Esophagus muscularis mucosa (tissue), 4 donors: Measurements from ENCODE around the gene SLCO3A1. TPM values are rescaled to one million over a fixed set of nuclear protein-coding genes. Genes with fewer than 3 reads are reported as not detected.

Experiments used
- DNase-seq: peaks from one replicate; pipeline ENCODE4 v3.0.0-alpha.2; 2017; ENCODE audit errors: extremely low spot score
- H3K27ac ChIP-seq, 4 donors: fragments of 200-600 bp; sonication (generic); replicated peaks in 1 of 4; 1 replicate in 3 of 4; 2 replicates in 1 of 4; pipeline ENCODE4 v1.5.1; 2016 to 2019; ENCODE audit warnings: mild to moderate bottlenecking in 1 of 4
- H3K27me3 ChIP-seq, 4 donors: fragments of 200-600 bp; sonication (generic); one replicate each; pipeline versions ENCODE4 v1.5.1 to v1.6.0; 2016 to 2019
- H3K36me3 ChIP-seq, 4 donors: fragments of 200-600 bp; sonication (generic); one replicate each; pipeline ENCODE4 v1.5.1; 2016 to 2019
- H3K4me1 ChIP-seq, 4 donors: fragments of 200-600 bp; sonication (generic); one replicate each; pipeline ENCODE4 v1.5.1; 2016 to 2019
- H3K4me3 ChIP-seq, 4 donors: fragments of 200-600 bp; sonication (generic); 1 replicate in 2 of 4; 2 replicates in 2 of 4; pipeline ENCODE4 v1.5.1; 2016 to 2019; ENCODE audit warnings: mild to moderate bottlenecking in 4 of 4, moderate library complexity in 1 of 4
- H3K9me3 ChIP-seq, 4 donors: fragments of 200-600 bp; sonication (generic); 1 replicate in 3 of 4; 2 replicates in 1 of 4; pipeline ENCODE4 v1.5.1; 2016 to 2019
- CTCF ChIP-seq, 3 experiments: fragments of 200-600 bp in 2 of 3; fragments of 450-650 bp in 1 of 3; sonication (generic) in 2 of 3; IDR thresholded peaks; one replicate each; pipeline ENCODE4 v1.5.1; 2017 to 2019; ENCODE audit warnings: antibody characterized with exemption in 3 of 3, mild to moderate bottlenecking in 2 of 3, moderate library complexity in 1 of 3
- EP300 ChIP-seq: sonication (generic); formaldehyde crosslinking; IDR thresholded peaks from one replicate; pipeline ENCODE4 v1.6.1; 2017; ENCODE audit warnings: antibody characterized with exemption
- POLR2A ChIP-seq: fragments of 450-650 bp; IDR thresholded peaks from one replicate; pipeline ENCODE4 v1.6.1; 2017; ENCODE audit warnings: antibody characterized with exemption, moderate library complexity, mild to moderate bottlenecking, low read depth
- POLR2AphosphoS5 ChIP-seq, 2 donors: sonication (generic); formaldehyde crosslinking; IDR thresholded peaks; one replicate each; pipeline ENCODE4 v1.6.1; 2017; ENCODE audit warnings: antibody characterized with exemption in 2 of 2
- WGBS: methylation state at CpG from one replicate; pipeline ENCODE4 v1.1.5; 2018; 5-methylcytosine and 5-hydroxymethylcytosine counted together
- intact Hi-C: fragments of 100-400 bp; cut with DNase I; formaldehyde crosslinking; loops from one replicate; pipeline ENCODE4 v1.15.1; 2023
- total RNA-seq, 4 donors: library from RNA; depleted of rRNA; stranded (reverse); fragments of >200 nt; gene quantifications; one replicate each; pipeline versions ENCODE4 v1.1.0 to v1.2.1, GENCODE V29; 2016

The SLCO3A1 gene
- total RNA-seq, 4 donors from 2014 or later, result 5.6 to 17.5 (median 12.3) TPM

- Histone ChIP-seq H3K27me3 (no peaks in the 10 kb centered on the region), H3K9me3 (no peaks in the 10 kb centered on the region), H3K36me3 (peaks cover 0 to 9% (median 2%) of the 10 kb centered on the region in 4 donors), H3K4me1 (no peaks in the 10 kb centered on the region), H3K27ac (no peak overlapping the region), H3K4me3 (no peak overlapping the region)
- no peak for DNase-seq
- TF ChIP-seq EP300, result no peak
- no peak for TF ChIP-seq POLR2A
- TF ChIP-seq POLR2AphosphoS5 (IDR thresholded peaks at IDR 0.05), result no peak
- TF ChIP-seq CTCF (IDR thresholded peaks at IDR 0.05), result no peak
- 82% methylated on average over 3 of the region's 3 CpGs for WGBS
- intact Hi-C loops, result no loop called here
Observed at GRCh38 chr15:92141607-92142006, 288.1 kb downstream of the SLCO3A1 start.

- WGBS, result 83% methylated on average over 13 of the region's 13 CpGs
- Histone ChIP-seq H3K36me3 (peaks cover 0 to 18% (median 11%) of the 10 kb centered on the region in 4 donors), H3K4me1 (no peaks in the 10 kb centered on the region), H3K27ac (no peak overlapping the region), H3K9me3 (no peaks in the 10 kb centered on the region), H3K4me3 (no peak overlapping the region), H3K27me3 (no peaks in the 10 kb centered on the region)
- no peak for DNase-seq
- TF ChIP-seq POLR2AphosphoS5 (IDR thresholded peaks at IDR 0.05) (no peak), EP300 (no peak), POLR2A (no peak), CTCF (IDR thresholded peaks at IDR 0.05) (no peak)
- intact Hi-C loops, result no loop called here
Observed at GRCh38 chr15:92142242-92143232, 289.0 kb downstream of the SLCO3A1 start.

GRCh38 chr15:92143765-92144164, 290.3 kb downstream of the SLCO3A1 start:
- Histone ChIP-seq H3K4me3 (no peak overlapping the region), H3K27ac (no peak overlapping the region), H3K36me3 (peaks cover 0 to 28% (median 17%) of the 10 kb centered on the region in 4 donors), H3K4me1 (no peaks in the 10 kb centered on the region), H3K9me3 (no peaks in the 10 kb centered on the region), H3K27me3 (no peaks in the 10 kb centered on the region)
- intact Hi-C loops, result no loop called here
- TF ChIP-seq EP300 (no peak), POLR2A (no peak), POLR2AphosphoS5 (IDR thresholded peaks at IDR 0.05) (no peak), CTCF (IDR thresholded peaks at IDR 0.05) (no peak)
- 97% methylated on average over 16 of the region's 16 CpGs for WGBS
- no peak for DNase-seq

- TF ChIP-seq CTCF (IDR thresholded peaks at IDR 0.05) (no peak), POLR2AphosphoS5 (IDR thresholded peaks at IDR 0.05) (no peak), EP300 (no peak), POLR2A (no peak)
- Histone ChIP-seq H3K36me3 (peaks cover 0 to 50% (median 29%) of the 10 kb centered on the region in 4 donors), H3K27me3 (no peaks in the 10 kb centered on the region), H3K27ac (no peak overlapping the region), H3K9me3 (no peaks in the 10 kb centered on the region), H3K4me3 (no peak overlapping the region), H3K4me1 (no peaks in the 10 kb centered on the region)
- intact Hi-C loops, result no loop called here
- 89% methylated on average over 14 of the region's 14 CpGs for WGBS
- no peak for DNase-seq
Observed at GRCh38 chr15:92146511-92147150, 293.1 kb downstream of the SLCO3A1 start.
